Activated T-helper 1 cell treated with anti-CD3 and anti-CD28 coated beads, Interleukin-2, amount 50 U/mL, for 16 hours (primary cell): ENCODE data around the gene ADAM10.
A peak's percentile ranks its signal among the peaks of the same experiment; 100 is the strongest.
"Not testable (repeated sequence)": the region's sequence is repeated elsewhere in the genome, so short reads cannot be mapped to it uniquely, and the experiment has no call there.

ENCODE experiments used
- DNase-seq, 2 donors: peaks; one replicate each; pipeline ENCODE4 v3.0.0-alpha.2; 2020; ENCODE audit warnings: low read depth in 1 of 2, low spot score in 1 of 2

The ADAM10 gene, protein sequence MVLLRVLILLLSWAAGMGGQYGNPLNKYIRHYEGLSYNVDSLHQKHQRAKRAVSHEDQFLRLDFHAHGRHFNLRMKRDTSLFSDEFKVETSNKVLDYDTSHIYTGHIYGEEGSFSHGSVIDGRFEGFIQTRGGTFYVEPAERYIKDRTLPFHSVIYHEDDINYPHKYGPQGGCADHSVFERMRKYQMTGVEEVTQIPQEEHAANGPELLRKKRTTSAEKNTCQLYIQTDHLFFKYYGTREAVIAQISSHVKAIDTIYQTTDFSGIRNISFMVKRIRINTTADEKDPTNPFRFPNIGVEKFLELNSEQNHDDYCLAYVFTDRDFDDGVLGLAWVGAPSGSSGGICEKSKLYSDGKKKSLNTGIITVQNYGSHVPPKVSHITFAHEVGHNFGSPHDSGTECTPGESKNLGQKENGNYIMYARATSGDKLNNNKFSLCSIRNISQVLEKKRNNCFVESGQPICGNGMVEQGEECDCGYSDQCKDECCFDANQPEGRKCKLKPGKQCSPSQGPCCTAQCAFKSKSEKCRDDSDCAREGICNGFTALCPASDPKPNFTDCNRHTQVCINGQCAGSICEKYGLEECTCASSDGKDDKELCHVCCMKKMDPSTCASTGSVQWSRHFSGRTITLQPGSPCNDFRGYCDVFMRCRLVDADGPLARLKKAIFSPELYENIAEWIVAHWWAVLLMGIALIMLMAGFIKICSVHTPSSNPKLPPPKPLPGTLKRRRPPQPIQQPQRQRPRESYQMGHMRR

DNA sequence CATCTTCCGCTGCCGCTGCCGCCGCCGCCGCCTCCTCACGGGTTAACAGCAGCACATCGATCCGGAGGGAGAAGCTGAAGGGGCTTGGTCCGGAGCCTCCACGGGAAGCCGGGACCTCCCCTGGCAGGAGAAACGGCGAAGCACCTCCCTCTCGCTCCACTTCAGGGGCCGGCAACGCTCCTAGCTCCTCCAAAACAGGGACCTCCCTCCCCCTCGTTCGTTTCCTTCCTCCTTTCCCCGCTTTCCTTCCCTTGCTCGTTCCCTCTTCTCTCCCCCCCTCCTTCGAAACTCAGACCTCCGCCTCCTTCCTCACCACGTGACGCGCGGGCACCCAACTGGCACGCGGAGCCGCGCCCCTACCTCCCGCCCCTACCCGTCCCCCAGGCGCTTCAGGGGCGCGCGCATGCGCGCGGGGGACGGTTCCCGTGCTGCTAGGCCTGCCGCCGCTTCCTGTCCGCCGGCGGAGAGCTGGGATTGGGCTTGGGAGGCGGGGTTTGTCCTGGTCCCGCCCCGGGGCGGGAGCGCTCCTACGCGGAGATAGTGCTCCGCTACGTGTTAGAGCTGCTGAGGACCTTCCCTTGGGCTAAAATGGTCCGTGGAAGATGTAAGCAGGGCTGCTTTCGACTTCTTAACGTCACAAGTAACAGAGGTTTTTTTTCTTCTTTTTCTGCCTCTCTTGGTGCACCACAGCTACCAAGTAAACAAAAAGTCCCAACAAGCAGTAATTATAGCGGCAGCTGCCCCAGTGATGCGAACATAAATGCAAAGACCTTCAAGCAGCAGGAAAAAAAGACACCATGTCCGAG lies at the start of gene ADAM10:
TSS of gene ADAM10 (minus strand) at position 176 of the 806 bp plus-strand sequence. CDS start at position 3, 173 bp downstream.
- peak; percentile 93 to 99 for DNase-seq

DNA sequence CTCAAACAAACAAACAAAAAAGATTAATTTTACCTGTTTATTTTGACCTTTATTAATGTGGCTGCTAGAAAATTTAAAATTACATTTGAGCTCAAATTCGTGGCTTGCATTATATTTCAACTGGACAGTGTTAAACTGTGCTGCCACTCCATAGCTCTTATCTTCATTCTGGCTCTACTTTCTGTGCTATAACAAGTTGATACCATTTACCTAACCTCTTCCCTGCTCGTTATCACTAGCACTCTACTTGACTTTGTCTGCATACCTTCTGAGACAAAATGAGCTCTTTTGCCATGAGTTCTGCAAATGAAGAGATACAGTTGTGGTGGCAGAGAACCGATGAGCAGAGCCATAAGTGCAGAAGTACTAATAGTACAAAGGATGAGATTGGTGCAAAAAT lies 48.0 kb upstream of the ADAM10 start:
- no peak for DNase-seq

DNA sequence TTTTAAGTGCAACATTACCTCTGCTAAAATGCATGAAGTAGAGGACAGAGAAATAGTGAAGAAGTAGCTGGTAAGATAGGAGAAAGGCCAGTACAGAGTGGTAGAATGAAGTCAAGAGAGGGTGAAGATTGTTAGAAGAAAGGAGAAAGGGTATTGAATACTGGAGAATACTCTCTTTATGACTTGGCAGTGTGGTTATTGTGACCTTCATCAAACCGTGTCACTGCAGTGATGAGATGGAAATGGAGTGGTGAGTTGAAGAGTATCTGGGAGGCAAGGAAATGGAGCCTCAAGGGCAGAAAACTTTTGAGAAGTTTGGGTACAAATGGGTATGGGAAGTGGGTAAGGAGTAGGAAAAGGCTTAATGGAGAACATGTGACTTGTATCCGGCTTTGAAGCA lies 46.3 kb upstream of the ADAM10 start:
- DNase-seq = no peak

DNA sequence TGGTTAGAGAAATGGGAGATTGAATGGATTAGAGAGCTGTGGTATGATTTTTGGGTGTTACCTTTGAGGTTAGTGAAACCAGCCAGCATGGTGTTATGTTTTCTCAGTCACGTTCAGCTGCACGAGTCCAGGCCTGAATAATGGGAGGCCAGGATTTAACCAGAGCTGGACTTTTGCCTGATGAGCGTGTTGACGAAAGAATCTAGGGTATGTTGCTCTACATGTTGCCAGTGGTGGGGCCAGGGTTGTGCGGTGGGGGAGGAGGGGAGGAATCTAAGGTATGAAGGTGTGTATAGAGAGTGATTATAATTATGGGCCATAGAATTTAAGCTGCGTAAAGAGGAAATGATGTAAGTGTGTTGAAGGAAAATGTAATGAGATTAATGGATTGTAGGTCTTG lies 44.4 kb upstream of the ADAM10 start:
- DNase-seq = no peak

DNA sequence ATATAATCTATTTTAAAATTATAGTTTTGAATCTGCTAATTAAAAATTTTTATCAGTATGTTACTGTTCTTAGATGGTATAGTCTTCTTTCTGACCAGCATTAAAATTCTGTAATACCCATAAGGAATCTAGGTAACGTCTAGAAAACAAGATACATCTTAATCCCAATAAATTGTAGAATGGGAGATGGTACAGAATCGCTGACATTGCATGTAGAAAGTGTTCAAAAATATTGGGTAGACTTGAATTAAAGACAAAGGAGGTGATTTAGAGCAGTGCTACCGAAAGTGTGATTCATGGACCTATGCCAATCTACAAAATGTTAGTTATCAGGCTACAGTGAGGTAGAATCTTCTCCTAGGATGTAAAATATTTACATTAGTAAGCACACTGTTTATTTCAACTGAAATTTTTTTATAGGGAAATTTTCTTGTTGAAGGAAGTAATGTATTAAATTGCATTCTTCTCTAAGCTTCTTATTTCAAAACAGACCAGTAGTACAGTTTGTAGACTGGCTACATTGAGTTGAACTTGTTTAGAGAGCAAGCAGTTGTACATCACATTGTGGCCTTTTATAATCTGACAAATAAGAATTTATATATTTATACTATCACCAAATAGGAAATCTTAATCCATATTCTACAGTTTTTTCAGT lies 38.7 kb upstream of the ADAM10 start:
- DNase-seq = no peak

DNA sequence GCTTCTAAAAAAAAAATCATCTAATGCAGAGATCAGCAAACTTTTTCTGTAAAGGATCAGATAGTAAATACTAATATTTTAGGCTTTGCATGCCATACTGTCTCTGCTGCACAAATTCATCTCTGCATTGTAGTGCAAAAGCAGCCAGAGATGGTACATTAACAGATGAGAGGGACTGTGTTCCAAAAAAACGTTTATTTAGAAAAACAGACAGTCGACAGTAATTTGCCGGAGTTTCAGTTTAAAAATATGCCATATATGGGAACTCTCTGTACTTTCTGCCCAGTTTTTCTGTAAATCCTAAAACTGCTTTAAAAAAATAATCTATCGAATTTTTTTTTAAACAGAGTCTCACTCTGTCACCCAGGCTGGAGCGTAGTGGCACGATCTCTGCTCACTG lies 35.8 kb upstream of the ADAM10 start:
- no peak for DNase-seq

DNA sequence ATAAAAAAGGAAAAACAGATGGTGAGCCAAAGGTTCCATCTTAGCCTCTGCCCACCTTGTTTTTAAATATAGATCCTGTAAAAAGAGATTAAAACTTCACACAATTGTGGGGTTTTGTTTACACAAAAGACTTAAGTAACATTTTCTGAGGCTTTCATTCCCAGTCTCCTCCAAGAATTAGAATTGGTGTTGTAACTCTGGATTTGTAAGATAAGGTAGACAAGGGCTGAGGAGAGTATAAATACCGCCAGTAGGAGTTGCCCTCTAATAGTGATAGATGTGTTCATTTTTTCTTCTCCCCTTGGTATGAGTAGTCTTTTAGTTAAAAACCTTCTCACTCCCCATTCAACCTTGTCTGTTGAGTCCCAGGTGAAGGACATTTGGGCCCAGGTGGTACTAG lies 30.0 kb upstream of the ADAM10 start:
- DNase-seq = no peak

DNA sequence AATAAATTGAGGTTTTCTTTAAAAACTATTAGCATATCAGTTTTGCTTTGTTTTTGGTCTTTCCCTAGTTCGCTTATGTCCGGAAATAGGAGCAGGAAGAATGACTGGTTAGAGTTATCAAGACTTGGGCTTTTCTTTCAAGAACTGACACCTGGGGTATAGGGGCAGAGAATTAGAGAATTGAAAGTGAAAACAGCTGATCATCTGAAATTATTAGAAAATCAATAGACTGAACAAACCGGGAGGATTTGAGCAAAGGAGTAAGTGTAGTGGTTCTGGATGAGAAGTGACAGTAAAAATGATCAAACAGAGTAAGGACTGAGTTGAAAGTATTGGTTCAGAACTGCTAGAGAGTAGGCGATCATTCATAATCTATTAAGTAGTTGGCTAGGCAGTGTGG lies 27.6 kb upstream of the ADAM10 start:
- DNase-seq = no peak

DNA sequence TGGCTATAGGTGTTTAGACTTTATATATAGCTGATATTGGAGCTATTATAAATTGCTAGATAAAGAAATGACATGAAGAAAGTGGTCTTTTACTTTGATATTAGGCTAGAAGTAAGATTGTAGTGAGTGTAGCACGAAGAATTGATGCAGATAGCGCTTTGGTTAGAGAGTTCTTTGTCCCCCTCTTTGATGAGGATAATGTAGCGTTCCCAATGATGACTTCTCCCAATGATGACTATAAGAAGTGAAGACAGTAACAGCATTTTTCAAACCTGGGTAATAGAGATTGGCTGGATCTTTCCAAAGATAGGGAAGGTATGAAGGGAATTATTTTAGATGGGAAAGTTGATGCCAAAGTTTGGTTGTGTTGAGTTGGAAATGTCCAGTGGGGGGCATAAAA lies 25.9 kb upstream of the ADAM10 start:
- DNase-seq = no peak

DNA sequence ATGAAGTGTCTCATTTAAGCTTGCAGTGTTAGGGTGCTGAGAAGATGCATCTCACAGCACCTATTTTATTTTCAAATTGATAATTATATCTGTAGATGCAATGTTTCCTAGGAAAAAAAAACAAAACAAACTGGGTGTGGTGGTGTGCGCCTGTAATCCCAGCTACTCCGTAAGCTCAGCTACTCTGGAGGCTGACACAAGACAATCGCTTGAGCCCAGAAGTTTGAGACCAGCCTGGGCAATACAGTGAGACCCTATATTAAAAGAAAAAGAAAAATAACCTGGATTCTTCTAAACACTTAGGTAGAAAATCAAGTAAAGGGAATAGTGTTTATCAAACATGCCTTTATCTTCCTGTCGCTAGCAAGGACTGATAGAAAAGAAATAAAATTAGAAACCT lies 23.5 kb upstream of the ADAM10 start:
- DNase-seq = no peak

DNA sequence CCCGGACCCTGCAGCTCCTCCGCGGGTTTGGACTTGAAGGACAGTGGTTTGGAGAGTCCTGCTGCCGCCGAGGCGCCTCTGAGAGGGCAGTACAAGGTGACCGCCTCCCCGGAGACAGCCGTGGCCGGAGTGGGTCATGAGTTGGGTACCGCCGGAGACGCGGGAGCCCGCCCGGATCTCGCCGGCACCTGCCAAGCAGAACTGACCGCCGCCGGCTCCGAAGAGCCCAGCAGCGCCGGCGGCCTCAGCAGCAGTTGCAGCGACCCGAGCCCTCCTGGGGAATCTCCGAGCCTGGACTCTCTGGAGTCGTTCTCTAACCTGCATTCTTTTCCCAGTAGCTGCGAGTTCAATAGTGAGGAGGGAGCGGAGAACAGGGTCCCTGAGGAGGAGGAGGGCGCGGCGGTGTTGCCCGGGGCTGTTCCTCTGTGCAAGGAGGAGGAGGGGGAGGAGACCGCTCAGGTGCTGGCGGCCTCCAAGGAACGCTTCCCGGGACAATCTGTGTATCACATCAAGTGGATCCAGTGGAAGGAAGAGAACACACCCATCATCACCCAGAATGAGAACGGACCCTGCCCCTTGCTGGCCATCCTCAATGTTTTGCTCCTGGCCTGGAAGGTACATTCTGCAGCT lies 22.2 kb upstream of the ADAM10 start:
- peak in 1 of 2 donors; percentile 4 for DNase-seq

DNA sequence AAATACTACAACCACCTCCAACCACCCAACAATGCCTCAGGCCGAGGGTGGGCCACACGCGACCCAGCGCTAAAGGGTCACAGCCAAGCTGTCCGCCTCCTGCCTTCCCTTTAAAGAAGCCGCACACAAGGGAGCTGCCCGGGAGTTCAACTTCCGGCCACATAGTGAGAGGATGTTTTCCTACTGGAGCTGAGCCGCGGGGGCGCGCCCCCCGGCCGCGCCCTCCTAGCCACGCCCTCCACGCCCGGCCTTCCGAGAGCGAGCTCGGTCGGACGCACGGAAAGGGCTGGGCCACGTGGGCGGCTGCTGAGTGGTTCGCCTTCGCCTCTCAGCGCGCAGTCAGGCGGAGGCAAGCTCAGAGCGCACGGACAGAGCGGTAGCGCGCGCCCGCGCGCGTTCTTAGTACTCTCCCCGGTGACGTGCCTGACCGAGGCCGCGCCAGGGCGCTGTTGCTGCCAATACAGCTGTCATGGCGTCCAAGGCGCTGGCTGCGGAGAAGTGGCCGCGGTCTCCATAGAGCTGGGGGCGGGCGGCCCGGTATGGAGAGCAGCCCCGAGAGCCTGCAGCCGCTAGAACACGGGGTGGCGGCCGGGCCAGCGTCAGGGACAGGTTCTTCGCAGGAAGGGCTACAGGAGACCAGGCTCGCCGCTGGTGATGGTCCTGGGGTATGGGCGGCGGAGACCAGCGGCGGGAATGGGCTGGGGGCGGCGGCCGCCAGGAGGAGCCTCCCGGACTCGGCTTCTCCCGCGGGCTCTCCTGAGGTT lies 21.5 kb upstream of the ADAM10 start, which contains the start of gene MINDY2:
TSS of gene MINDY2 (plus strand) at position 446 of the 764 bp plus-strand sequence. CDS start at position 540, 94 bp downstream.
- peak; percentile 87 for DNase-seq

DNA sequence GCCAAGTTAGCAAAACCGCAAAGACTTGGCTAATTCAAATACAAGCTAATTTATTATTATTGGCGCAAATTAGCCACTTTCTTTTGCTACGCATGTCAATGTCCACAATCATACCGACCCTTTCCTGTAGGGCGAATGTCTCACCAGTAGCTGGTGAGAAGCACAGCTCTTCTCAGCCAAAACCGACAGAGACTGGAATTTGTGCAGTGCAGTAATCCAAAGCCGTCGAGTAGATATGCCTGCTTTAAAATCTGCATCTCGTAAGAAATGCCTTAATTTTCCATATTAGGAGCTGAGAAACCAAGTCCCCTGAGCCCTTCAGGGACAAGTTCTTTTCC lies 21.0 kb upstream of the ADAM10 start:
- no peak for DNase-seq

DNA sequence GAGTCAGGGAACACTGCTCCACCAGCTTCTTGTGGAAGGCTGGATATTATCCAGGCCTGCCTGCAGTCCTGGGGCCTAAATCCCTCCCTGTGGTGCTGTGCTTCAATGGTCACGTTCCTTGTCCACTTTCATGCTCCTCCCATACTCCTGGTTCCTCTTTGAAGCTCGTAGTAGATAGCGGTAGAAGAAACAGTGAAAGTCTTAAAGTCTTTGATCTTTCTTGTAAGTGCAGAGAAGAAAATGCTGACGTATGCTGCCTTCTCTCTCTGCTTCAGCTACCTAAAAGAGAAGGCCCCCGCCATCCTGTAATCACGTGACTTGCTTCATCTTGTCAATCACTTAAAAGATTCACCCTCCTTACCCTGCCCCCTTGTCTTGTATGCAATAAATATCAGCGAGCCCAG lies 19.1 kb upstream of the ADAM10 start:
- not testable (repeated sequence) for DNase-seq

DNA sequence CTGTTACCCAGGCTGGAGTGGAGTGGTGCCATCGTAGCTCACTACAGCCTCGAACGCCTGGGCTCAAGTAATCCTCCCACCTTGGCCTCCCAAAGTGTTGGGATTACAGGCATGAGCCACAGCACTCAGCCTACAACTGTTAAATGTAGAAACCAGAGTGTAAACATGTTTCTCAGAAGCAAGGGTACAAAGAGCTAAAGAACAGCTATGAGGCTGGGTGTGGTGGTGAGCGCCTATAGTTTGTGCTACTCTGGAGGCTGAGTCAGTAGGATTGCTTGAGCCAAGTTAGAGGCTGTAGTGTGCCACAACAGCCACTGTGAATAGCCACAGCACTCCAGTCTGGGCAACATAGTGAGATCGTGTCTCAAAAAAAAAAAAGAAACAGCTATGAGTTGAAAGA lies 16.8 kb upstream of the ADAM10 start:
- DNase-seq = no peak

DNA sequence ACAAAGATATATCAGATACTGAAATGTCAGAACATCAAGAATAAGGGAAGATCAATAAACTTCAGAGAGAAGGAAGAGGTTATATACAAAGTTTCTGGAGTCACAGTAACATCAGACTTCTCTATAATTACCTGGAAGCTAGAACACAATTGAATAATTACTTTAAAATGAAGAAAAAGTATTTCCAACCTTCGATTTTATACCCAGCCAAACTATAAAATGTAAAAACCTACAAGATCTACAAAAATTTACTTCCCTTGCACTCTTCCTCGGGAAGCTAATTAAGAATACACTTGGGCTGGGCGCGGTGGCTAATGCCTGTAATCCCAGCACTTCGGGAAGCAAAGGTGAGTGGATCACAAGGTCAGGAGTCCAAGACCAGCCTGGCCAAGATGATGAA lies 15.0 kb upstream of the ADAM10 start:
- no peak for DNase-seq

DNA sequence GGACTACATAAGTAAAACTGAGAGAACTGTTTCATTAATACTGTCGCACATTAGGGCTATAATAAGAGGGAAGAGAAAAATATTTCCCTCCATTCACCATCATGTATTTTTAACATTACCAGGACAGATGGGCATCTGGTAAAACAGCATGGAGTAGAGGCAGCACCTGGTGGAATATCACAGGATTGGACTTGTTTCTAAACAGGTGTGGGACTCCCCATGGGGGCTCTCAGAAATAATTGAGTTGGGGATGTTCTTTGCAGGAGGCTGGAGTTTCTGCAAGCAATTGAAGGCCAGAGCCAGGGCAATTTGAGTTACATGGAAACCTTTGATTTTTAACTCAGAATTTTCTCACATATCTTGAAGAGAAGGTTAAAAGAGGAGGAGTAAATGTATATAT lies 13.2 kb upstream of the ADAM10 start:
- DNase-seq = no peak

DNA sequence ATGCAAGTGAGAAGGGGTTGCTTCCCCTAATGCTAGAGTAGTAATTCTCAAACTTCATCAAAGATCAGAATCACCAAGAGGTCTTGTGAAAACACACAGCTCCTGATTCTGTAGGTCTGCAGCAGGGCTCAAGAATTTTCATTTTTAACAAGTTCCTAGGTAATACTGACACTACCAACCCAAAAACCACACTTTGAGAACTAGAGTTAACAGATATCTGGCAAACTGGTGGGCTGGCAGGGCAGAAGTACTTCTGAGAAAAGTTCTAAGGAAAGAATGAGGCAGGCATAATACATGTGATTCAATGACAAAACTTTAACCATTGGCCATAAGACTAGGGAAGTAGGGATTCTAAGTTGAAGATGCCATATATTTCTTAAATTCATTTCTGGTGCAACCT lies 12.8 kb upstream of the ADAM10 start:
- no peak for DNase-seq

DNA sequence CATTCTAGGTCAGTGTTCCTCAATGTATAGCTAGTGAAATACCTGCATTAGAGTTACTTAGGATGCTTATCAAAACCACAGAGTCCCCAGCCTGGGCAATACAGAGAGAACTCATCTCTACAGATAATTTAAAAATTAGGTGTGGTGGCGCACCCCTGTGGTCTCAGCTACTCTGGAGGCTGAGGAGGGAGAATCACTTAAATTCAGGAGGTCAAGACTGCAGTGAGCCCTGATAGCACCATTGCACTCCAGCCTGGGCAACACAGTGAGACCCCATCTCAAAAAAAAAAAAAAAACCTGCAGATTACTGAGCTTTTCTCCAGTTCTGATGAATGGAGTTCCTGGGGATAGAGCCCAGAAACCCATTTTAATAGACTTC lies 11.5 kb upstream of the ADAM10 start:
- DNase-seq = no peak

DNA sequence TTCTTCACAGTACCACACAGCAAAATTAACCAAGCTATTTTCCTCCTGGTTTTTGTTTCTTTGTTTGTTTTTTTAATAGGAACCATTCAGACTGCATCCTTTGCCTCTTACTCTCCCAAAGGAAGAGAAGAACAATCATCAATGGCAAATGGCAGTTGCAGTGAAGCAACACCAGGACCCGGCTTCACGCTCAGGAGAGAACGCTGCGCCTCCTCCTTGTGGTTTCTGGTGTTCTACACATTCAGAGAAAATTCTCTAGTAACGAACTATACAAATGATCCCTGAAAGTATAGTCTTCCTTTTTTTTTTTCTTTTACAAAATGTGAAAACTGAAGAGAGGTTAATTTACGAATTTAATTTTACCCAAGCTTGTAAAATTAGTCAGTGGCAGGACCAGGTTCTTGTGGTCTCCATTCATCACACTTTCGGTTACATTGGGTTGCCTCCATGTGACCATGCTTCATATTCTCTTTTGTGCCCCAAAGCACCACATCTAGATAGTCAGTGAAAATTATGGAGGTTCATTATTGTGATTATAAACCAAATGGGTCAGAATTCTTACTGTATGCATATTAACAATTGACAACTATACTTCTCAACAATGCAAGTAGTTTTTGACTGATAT lies 11.0 kb upstream of the ADAM10 start:
- no peak for DNase-seq
